Small intestine (tissue), 7 donors: Measurements from ENCODE around the gene TRIM46. TPM values are rescaled to one million over a fixed set of nuclear protein-coding genes. Genes with fewer than 3 reads are reported as not detected.
"Not testable (repeated sequence)": the region's sequence is repeated elsewhere in the genome, so short reads cannot be mapped to it uniquely, and the experiment has no call there.

Experiments used
- DNase-seq, 2 donors: peaks; one replicate each; pipeline versions ENCODE4 v3.0.0 to v3.0.0-alpha.2; 2013
- FAIRE-seq: peaks from 2 replicates; lab custom pipeline; 2012; peaks lifted over from hg19 to GRCh38; lab: Jason Lieb, UNC
- H3K27ac ChIP-seq, 3 donors: one replicate each; pipeline ENCODE4 v1.5.1; 2013; ENCODE audit warnings: low read length in 2 of 3, mild to moderate bottlenecking in 2 of 3, control low read depth in 1 of 3, inconsistent platforms in 1 of 3, low read depth in 1 of 3, moderate library complexity in 1 of 3
- H3K27me3 ChIP-seq, 3 donors: one replicate each; pipeline ENCODE4 v1.6.1; 2013; ENCODE audit warnings: low read length in 3 of 3, inconsistent platforms in 1 of 3; ENCODE audit not compliant: control insufficient read depth in 3 of 3, insufficient read depth in 3 of 3
- H3K36me3 ChIP-seq, 3 donors: one replicate each; pipeline ENCODE4 v1.6.1; 2013; ENCODE audit warnings: low read length in 3 of 3, inconsistent platforms in 1 of 3, low read depth in 1 of 3, mild to moderate bottlenecking in 1 of 3, moderate library complexity in 1 of 3; ENCODE audit not compliant: control insufficient read depth in 3 of 3, insufficient read depth in 2 of 3
- H3K4me1 ChIP-seq, 3 donors: one replicate each; pipeline ENCODE4 v1.6.1; 2013; ENCODE audit warnings: low read length in 2 of 3, inconsistent platforms in 1 of 3, low read depth in 1 of 3, mild to moderate bottlenecking in 1 of 3, moderate library complexity in 1 of 3; ENCODE audit not compliant: control insufficient read depth in 3 of 3, insufficient read depth in 2 of 3
- H3K4me3 ChIP-seq, 3 donors: one replicate each; pipeline ENCODE4 v1.5.1; 2013; ENCODE audit warnings: low read length in 3 of 3, control low read depth in 1 of 3, inconsistent platforms in 1 of 3, low read depth in 1 of 3, mild to moderate bottlenecking in 1 of 3, moderate library complexity in 1 of 3
- H3K9me3 ChIP-seq, 2 donors: one replicate each; pipeline ENCODE4 v1.6.1; 2013; ENCODE audit warnings: low read depth in 1 of 2, low read length in 1 of 2; ENCODE audit not compliant: control insufficient read depth in 2 of 2, insufficient read depth in 1 of 2
- WGBS, 3 donors: extraction: QIAGEN DNeasy Blood & Tissue Kit; methylation state at CpG; one replicate each; pipeline ENCODE4 v1.1.7; 2013; 5-methylcytosine and 5-hydroxymethylcytosine counted together
- polyA plus RNA-seq, 4 donors: library from polyadenylated mRNA; stranded (reverse) in 3 of 4; unstranded in 1 of 4; fragments of 200-250 nt in 3 of 4; fragments of 120-200 nt in 1 of 4; gene quantifications; one replicate each; pipeline versions ENCODE4 v1.2.1 to v1.2.3, GENCODE V29; 2013
- donor health status: healthy with polysubstance abuse.
- donor health status: control.
- donor health status: control.
- donor health status: Bipolar disorder and iron deficiency.
- donor health status: healthy.

Gene TRIM46
- polyA plus RNA-seq, 4 donors: 0.27 to 0.64 (median 0.57) TPM; not detected in 1

DNA sequence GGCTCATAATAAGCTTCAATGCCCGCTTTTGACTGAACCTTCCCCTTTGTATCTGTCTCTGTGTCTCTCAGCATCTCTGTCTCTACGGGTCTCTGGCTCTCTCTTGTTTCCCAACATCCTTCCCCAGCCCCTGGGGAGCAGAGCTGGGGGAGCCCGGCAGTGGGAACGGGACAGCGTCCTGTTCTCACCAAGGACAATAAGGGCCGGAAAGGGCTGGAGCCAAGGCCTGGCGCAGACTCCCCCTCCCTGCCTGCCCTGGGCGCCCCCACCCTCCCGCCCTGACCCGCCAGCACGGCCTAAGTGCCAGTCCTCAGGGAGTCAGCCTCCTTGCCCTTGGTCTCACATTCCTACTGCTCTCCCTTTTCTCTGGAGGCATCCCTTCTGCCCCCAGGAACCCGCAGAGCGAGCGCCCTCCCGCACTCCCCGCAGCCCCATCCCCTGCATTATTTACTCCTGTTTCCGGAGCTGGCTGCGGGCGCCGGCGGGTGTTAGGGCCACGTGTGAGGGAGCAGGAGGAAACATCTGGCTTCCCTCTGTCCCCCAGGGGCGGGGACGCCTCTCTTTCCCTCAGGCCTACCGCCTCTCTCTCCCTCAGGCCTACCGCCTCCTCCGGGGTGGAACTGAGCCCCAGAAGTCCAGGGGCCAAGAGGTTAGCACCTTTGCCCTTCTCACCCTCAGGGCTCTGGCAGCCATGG, 7.0 kb upstream of the TRIM46 start:
- DNase-seq: peak in 1 of 2 donors; percentile 51
- peaks cover 0 to 25% (median 4%) of the 10 kb centered on the region in 3 donors for H3K36me3 ChIP-seq
- H3K9me3 ChIP-seq: no peaks in the 10 kb centered on the region
- no peak overlapping the region for H3K4me3 ChIP-seq
- no peak for FAIRE-seq
- peaks cover 0 to 6% (median 0%) of the 10 kb centered on the region in 3 donors for H3K27me3 ChIP-seq
- 30 to 61% (median 60%) methylated on average over 26 to 27 of the region's 27 CpGs for WGBS, 3 donors
- H3K4me1 ChIP-seq: peaks cover 0 to 10% (median 0%) of the 10 kb centered on the region in 3 donors
- peak overlapping the region in 1 of 3 donors; percentile 76 for H3K27ac ChIP-seq

DNA sequence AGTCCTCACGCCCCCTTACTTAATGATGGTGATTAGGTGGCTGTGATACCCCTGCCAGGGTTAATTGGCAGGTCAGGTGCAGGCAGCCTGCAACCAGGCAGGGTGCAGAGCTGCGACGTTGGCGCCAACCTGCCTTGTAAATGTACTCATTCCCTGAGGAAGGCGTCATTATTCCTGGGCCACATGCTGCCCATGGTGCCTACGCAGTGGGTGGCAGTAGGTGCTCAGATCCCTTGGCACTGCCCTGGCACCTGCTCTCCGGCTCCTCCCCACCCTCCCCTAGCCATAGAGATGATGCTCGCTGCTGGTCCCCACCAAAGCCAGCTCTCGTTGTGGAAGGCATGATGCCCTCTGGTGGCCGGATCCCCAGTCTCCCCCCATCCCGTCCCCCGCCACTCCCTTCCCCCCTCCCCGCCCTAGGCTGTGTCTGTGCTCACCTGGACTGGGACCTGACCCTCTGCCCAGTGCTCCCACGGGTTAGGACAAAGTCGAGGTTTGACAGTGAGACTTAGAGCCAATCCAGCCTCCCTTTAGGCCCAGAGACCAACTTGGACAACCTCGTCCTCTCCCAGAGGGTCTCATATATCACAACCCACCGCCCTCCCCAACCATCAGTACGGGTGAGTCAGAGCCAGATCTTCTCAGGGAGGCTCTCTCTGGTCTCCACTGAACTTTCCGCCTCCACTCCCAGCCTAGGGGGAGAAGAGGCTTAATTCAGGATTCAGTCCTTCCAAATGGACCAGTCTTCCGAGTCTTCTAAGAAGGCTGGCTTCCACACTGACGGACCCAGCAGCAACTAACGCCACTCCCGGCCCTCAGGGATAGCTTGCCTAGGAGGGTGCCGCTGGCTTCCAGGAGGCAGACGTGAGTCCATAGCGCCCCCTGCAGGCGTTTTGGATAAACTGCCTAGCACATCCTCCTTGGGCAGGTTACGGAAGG, 6.2 kb upstream of the TRIM46 start:
- WGBS, 3 donors: 3 to 5% (median 5%) methylated on average over 27 to 28 of the region's 28 CpGs

DNA sequence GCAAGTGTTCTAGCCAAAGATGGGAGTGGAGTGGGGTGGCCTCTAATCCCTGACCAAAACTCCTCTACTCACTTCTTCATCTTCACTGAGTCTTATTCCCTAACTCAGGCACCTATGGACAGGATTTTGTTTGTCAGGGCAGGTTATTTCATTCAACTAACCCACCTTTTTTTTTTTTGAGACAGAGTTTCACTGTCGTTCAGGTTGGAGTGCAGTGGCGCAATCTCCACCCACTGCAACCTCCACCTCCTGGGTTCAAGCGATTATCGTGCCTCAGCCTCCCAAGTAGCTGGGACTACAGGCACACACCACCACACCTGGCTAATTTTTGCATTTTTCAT, 5.6 kb upstream of the TRIM46 start:
- 28 to 40% (median 36%) methylated on average over 4 of the region's 4 CpGs for WGBS, 3 donors
- not testable (repeated sequence) for H3K27ac ChIP-seq, FAIRE-seq, H3K27me3 ChIP-seq, H3K4me3 ChIP-seq, H3K9me3 ChIP-seq, DNase-seq
- peaks cover 0 to 17% (median 0%) of the 10 kb centered on the region in 3 donors for H3K4me1 ChIP-seq
- peaks cover 0 to 25% (median 4%) of the 10 kb centered on the region in 3 donors for H3K36me3 ChIP-seq

More for the DNA sequence above, 6.2 kb upstream of the TRIM46 start:
- FAIRE-seq: no peak
- H3K27me3 ChIP-seq: peaks cover 0 to 6% (median 0%) of the 10 kb centered on the region in 3 donors
- peak; percentile 90 to 93 for DNase-seq
- peak overlapping the region in 1 of 3 donors; percentile 9 for H3K4me3 ChIP-seq
- H3K27ac ChIP-seq: peak overlapping the region in 2 of 3 donors; percentile 18 to 61
- peaks cover 0 to 15% (median 0%) of the 10 kb centered on the region in 3 donors for H3K4me1 ChIP-seq
- H3K36me3 ChIP-seq: peaks cover 0 to 25% (median 4%) of the 10 kb centered on the region in 3 donors
- H3K9me3 ChIP-seq: no peaks in the 10 kb centered on the region

DNA sequence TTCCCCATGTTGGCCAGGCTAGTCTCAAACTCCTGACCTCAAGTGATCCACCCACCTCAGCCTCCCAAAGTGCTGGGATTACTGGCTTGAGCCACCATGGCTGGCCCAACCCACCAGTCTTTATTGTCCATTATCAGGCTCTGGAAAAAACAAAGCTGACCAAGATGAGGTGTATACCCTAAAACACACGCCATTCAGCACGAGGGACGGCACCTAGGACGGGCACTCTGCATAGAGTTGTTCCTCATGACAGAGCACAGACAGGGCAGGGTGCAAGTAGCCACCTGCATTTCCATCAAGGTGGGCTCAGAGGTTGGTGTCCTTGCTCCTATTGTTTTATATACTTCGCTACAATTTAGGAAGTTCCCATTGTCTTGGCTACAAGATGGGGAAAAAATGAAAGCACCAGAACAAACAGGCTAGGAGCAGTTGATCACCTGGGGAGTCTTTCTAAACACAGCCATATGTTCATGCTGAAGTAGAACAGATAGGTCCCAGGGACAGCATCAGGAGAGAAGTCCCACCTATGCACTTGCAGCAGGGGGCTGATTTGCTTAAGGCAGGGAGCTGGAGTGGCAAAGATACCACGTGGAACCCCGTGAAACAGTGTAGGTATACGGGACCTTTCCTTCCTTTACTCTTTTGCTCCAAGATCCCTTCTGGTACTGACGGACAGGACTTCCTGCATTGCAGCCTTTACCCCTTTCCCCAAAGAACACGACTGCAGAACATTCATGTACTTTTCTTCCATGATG, 5.0 kb upstream of the TRIM46 start:
- H3K9me3 ChIP-seq: no peaks in the 10 kb centered on the region
- WGBS, 3 donors: 83 to 85% (median 84%) methylated on average over 10 of the region's 10 CpGs

DNA sequence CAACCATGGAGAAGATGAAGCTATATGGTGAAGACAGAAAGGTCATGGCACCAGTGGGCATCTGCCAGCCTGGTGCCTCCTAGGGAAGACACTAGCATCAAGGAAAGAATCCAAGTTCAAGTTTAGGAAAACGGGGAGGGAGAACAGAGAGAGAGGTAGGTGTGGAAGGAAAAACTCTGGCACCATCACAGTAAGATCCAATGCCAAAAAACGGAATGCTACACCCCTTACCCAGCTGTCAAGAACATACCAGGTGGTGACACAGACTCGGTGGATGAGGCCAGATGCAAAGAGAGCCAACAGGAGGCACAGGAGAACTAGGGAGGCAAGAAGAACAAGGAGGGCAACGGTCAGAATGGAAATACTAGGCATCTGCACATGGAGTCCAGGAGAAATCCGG, 4.1 kb upstream of the TRIM46 start:
- Histone ChIP-seq H3K36me3 (peaks cover 0 to 25% (median 4%) of the 10 kb centered on the region in 3 donors), H3K9me3 (no peaks in the 10 kb centered on the region), H3K27me3 (peaks cover 0 to 20% (median 2%) of the 10 kb centered on the region in 3 donors), H3K27ac (no peak overlapping the region), H3K4me1 (peaks cover 0 to 17% (median 0%) of the 10 kb centered on the region in 3 donors), H3K4me3 (no peak overlapping the region)
- 80 to 89% (median 81%) methylated on average over 5 of the region's 5 CpGs for WGBS, 3 donors
- DNase-seq (no peak), FAIRE-seq (no peak)

More for the DNA sequence above, 5.0 kb upstream of the TRIM46 start:
- Histone ChIP-seq H3K36me3 (peaks cover 0 to 25% (median 4%) of the 10 kb centered on the region in 3 donors), H3K4me1 (peaks cover 0 to 17% (median 0%) of the 10 kb centered on the region in 3 donors), H3K27ac (no peak overlapping the region), H3K27me3 (peaks cover 0 to 11% (median 0%) of the 10 kb centered on the region in 3 donors), H3K4me3 (no peak overlapping the region)
- FAIRE-seq (no peak), DNase-seq (no peak)

DNA sequence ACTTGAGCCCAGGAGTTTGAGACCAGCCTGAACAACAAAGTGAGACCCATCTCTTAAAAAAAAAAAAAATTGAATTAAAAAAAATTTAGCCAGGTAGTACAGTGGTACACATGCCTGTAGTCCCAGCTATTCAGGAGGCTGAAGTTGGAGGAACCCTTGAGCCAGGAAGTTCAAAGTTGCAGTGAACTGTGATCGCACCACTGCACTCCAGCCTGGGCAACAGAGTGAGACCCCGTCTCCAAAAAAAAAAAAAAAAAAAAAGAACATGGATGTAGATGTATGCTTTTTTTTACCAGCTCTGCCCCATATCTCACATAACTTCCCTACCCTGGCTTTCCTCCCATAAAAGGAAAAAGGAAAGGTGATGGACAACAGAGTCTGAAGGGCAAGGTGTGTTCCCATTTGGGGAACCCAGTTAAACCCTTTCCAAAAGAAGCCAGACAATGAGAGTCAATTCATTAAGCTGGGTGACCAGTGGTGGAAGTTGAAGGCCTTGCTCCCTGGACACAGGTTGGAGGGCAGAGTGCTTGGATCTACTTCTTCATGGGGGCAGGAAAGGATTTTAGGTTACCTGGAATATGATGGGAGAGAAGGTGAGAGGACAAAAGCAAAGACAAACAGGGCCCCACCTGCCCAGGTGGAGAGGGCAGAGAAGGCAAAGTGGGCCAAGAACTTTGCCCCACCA, 3.4 kb upstream of the TRIM46 start:
- Histone ChIP-seq H3K4me3 (no peak overlapping the region), H3K27ac (no peak overlapping the region), H3K4me1 (peaks cover 0 to 17% (median 0%) of the 10 kb centered on the region in 3 donors), H3K9me3 (no peaks in the 10 kb centered on the region), H3K36me3 (peaks cover 0 to 25% (median 4%) of the 10 kb centered on the region in 3 donors), H3K27me3 (peaks cover 0 to 27% (median 2%) of the 10 kb centered on the region in 3 donors)
- FAIRE-seq: no peak
- no peak for DNase-seq
- WGBS, 3 donors: 85 to 96% (median 86%) methylated on average over 2 of the region's 2 CpGs

DNA sequence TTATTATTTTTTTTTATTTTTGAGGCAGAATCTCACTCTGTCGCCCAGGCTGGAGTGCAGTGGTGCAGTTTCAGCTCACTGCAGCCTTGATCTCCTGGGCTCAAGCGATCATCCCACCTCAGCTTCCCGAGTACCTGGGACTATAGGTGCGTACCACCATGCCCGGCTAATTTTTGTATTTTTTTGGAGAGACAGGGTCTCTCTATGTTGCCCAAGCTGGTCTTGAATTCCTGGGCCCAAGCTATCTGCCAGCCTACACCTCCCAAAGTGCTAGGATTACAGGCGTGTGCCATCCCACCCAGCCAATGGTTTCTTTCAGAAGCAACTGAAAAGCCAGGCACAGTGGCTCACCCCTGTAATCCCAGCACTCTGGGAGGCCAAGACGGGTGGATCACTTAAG, 2.8 kb upstream of the TRIM46 start:
- FAIRE-seq (no peak), DNase-seq (no peak)
- peaks cover under 1 to 17% (median under 1%) of the 10 kb centered on the region in 3 donors for H3K4me1 ChIP-seq
- H3K4me3 ChIP-seq: no peak overlapping the region
- H3K36me3 ChIP-seq: peaks cover 0 to 25% (median 4%) of the 10 kb centered on the region in 3 donors
- H3K27me3 ChIP-seq: peaks cover 0 to 30% (median 2%) of the 10 kb centered on the region in 3 donors
- WGBS, 3 donors: 92 to 97% (median 96%) methylated on average over 7 of the region's 7 CpGs
- H3K27ac ChIP-seq: no peak overlapping the region
- H3K9me3 ChIP-seq: no peaks in the 10 kb centered on the region
